PC-9 (cell line): Measurements from ENCODE around the gene HOATZ. TPM values are rescaled to one million over a fixed set of nuclear protein-coding genes. Genes with fewer than 3 reads are reported as not detected.

Experiments
- BruUV-seq: library from RNA; stranded (reverse); fragments of 400-500 nt; replicated peaks from 2 replicates; lab custom pipeline; 2021; lab: Mats Ljungman, UMichigan
- CTCF ChIA-PET: fragments of 300-600 bp; sonication (Branson Sonifier 250); formaldehyde crosslinking; loops from one replicate; lab custom pipeline; 2022; ENCODE audit warnings: antibody characterized with exemption; lab: Charles Lee
- POLR2A ChIA-PET: fragments of 300-600 bp; sonication (Branson Sonifier 250); formaldehyde crosslinking; loops from one replicate; lab custom pipeline; 2022; ENCODE audit warnings: antibody characterized with exemption; ENCODE audit not compliant: unreplicated experiment; lab: Charles Lee
- DNase-seq, 2 experiments: peaks; one replicate each; pipeline versions ENCODE4 v3.0.0 to v3.0.0-alpha.2; 2015 to 2022; ENCODE audit warnings: mixed read lengths in 1 of 2
- H2AFZ ChIP-seq: fragments of 200-600 bp; sonication (generic); 2 replicates; pipeline ENCODE4 v1.8.1; 2017; ENCODE audit warnings: antibody characterized with exemption
- H3F3A ChIP-seq: fragments of 200-600 bp; sonication (generic); 2 replicates; pipeline ENCODE4 v1.8.1; 2017; ENCODE audit warnings: antibody characterized with exemption, mild to moderate bottlenecking, low read depth; ENCODE audit not compliant: insufficient read depth
- H3K27ac ChIP-seq: fragments of 200-600 bp; sonication (generic); 2 replicates; pipeline ENCODE4 v1.6.1; 2016; ENCODE audit warnings: mixed run types
- H3K27me3 ChIP-seq: fragments of 200-600 bp; sonication (generic); 2 replicates; pipeline ENCODE4 v1.6.1; 2016; ENCODE audit warnings: low read depth, mixed run types; ENCODE audit not compliant: insufficient read depth
- H3K36me3 ChIP-seq: fragments of 200-600 bp; sonication (generic); 2 replicates; pipeline ENCODE4 v1.6.1; 2016; ENCODE audit warnings: low read depth, mixed run types
- H3K4me1 ChIP-seq: fragments of 200-600 bp; sonication (generic); replicated peaks from 2 replicates; pipeline ENCODE4 v1.6.1; 2016; ENCODE audit warnings: mixed run types; ENCODE audit not compliant: insufficient read depth
- H3K4me2 ChIP-seq: fragments of 200-600 bp; sonication (generic); 2 replicates; pipeline ENCODE4 v1.6.1; 2017; ENCODE audit warnings: mixed run types
- H3K4me3 ChIP-seq: fragments of 200-600 bp; sonication (generic); 2 replicates; pipeline ENCODE4 v1.6.1; 2016; ENCODE audit warnings: mixed run types
- H3K79me2 ChIP-seq: fragments of 200-600 bp; sonication (generic); 2 replicates; pipeline ENCODE4 v1.6.1; 2017; ENCODE audit warnings: low read depth, mixed run types
- H3K9me2 ChIP-seq: fragments of 200-600 bp; sonication (generic); 2 replicates; pipeline ENCODE4 v1.8.1; 2017; ENCODE audit warnings: mild to moderate bottlenecking; ENCODE audit not compliant: insufficient read depth
- H3K9me3 ChIP-seq: fragments of 200-600 bp; sonication (generic); 2 replicates; pipeline ENCODE4 v1.8.1; 2016; ENCODE audit warnings: low read depth; ENCODE audit not compliant: insufficient read depth
- H4K20me1 ChIP-seq: fragments of 200-600 bp; sonication (generic); 2 replicates; pipeline ENCODE4 v1.8.1; 2017; ENCODE audit not compliant: insufficient read depth
- CTCF ChIP-seq: fragments of 200-600 bp; sonication (generic); conservative IDR thresholded peaks from 2 replicates; pipeline ENCODE4 v1.6.1; 2017; ENCODE audit warnings: mixed run types, antibody characterized with exemption, mild to moderate bottlenecking, moderate library complexity
- EZH2 ChIP-seq: fragments of 200-600 bp; sonication (generic); IDR thresholded peaks from 2 replicates; pipeline ENCODE4 v1.8.0; 2017; ENCODE audit warnings: antibody characterized with exemption, low read depth
- intact Hi-C: fragments of 100-400 bp; cut with micrococcal nuclease; formaldehyde crosslinking; loops from one replicate; pipeline ENCODE4 v1.10.0; 2022; ENCODE audit not compliant: unreplicated experiment
- total RNA-seq: library from RNA; stranded (reverse); gene quantifications from 2 replicates; pipeline ENCODE4 v1.2.3, GENCODE V29; 2021

HOATZ gene
- total RNA-seq, 1 experiment from 2014 or later, result not detected

- BruUV-seq, result no TSS peak
- ChIA-PET CTCF (interaction anchor here (1.1 kb wide), 1 partner anchor 211 kb away, joined by 4 read pairs; no protein-coding TSS in a partner anchor), POLR2A (no interaction called here)
- Histone ChIP-seq H3F3A (peaks cover 19% of the 10 kb centered on the region), H2AFZ (no peak overlapping the region), H3K9me3 (0 out of 2 replicates have a peak, but pooled peaks cover 2% of the 10 kb centered on the region), H3K4me1 (peaks cover 22% of the 10 kb centered on the region), H4K20me1 (no peaks in the 10 kb centered on the region), H3K27ac (no peak overlapping the region), H3K4me2 (no peak overlapping the region), H3K27me3 (no peaks in the 10 kb centered on the region), H3K36me3 (no peaks in the 10 kb centered on the region), H3K9me2 (no peaks in the 10 kb centered on the region), H3K79me2 (no peaks in the 10 kb centered on the region), H3K4me3 (no peak overlapping the region)
- TF ChIP-seq CTCF, result no peak
- no peak for TF ChIP-seq EZH2
- intact Hi-C loops, result loop anchor here (5.0 kb wide), 1 partner anchor 114 kb away; no protein-coding TSS in a partner anchor
- peak in 1 of 2 experiments; percentile 34 for DNase-seq
Measured at GRCh38 chr11:111566324-111566723, 51.7 kb downstream of the HOATZ start.

- Histone ChIP-seq H2AFZ (no peak overlapping the region), H3K27ac (no peak overlapping the region), H3K4me1 (no peaks in the 10 kb centered on the region), H3K36me3 (no peaks in the 10 kb centered on the region), H3K79me2 (no peaks in the 10 kb centered on the region), H3K4me2 (no peak overlapping the region), H3K4me3 (no peak overlapping the region), H3K9me3 (0 out of 2 replicates have a peak, but pooled peaks cover 2% of the 10 kb centered on the region), H4K20me1 (no peaks in the 10 kb centered on the region), H3K27me3 (no peaks in the 10 kb centered on the region), H3K9me2 (no peaks in the 10 kb centered on the region), H3F3A (no peaks in the 10 kb centered on the region)
- DNase-seq, result no peak
- intact Hi-C loops, result loop anchor here (5.0 kb wide), 1 partner anchor 117 kb away; no protein-coding TSS in a partner anchor
- CTCF ChIA-PET, result interaction anchor here (0.6 kb wide), 1 partner anchor 55 kb away, joined by 3 read pairs; the partner anchor contains the start of gene HOATZ
- no TSS peak for BruUV-seq
- TF ChIP-seq EZH2 (no peak), CTCF (no peak)
- POLR2A ChIA-PET, result no interaction called here
Measured at GRCh38 chr11:111569476-111569875, 54.9 kb downstream of the HOATZ start.

DNA sequence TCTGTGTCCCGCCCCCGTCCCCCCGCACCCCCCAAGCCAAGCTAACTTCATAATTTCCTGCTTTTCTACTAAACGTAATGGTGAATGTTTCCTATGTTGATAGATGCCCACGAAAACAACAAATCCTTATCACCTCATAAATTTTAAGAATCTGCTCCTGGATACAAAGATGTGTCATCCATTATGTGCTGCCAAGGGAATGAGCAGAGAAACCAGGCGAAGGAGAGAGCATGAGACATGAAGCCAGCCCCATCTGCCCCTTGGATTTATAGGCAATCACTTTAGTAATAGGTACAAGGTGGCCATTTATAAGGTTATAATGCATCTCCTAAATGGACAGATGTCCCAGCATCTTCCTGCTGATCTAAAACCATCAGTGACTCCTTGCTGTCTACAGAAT is 56.2 kb downstream of the HOATZ start:
- no TSS peak for BruUV-seq
- TF ChIP-seq EZH2, result no peak
- no peak for TF ChIP-seq CTCF
- Histone ChIP-seq H3K27ac (no peak overlapping the region), H3K4me3 (no peak overlapping the region), H3K36me3 (no peaks in the 10 kb centered on the region), H3F3A (no peaks in the 10 kb centered on the region), H3K4me2 (no peak overlapping the region), H3K9me3 (0 out of 2 replicates have a peak, but pooled peaks cover 2% of the 10 kb centered on the region), H3K4me1 (no peaks in the 10 kb centered on the region), H2AFZ (no peak overlapping the region), H4K20me1 (no peaks in the 10 kb centered on the region), H3K27me3 (no peaks in the 10 kb centered on the region), H3K9me2 (no peaks in the 10 kb centered on the region), H3K79me2 (no peaks in the 10 kb centered on the region)
- ChIA-PET POLR2A (no interaction called here), CTCF (no interaction called here)
- no peak for DNase-seq
- intact Hi-C loops, result no loop called here
